Neural cell (in vitro differentiated cells): Measurements from ENCODE around the gene MYLK3.

Experiments
- EP300 ChIP-seq: fragments of 450-650 bp; conservative IDR thresholded peaks from 2 replicates; pipeline ENCODE4 v1.6.1; 2014; ENCODE audit warnings: antibody characterized with exemption, mild to moderate bottlenecking, moderate library complexity; ENCODE audit not compliant: poor library complexity, severe bottlenecking
- EZH2 ChIP-seq: fragments of 200-600, 300-800 bp; shearing (Covaris generic), sonication (generic); IDR thresholded peaks from 2 replicates; pipeline ENCODE4 v1.6.1; 2014; ENCODE audit warnings: antibody characterized with exemption, low read length, borderline replicate concordance, mild to moderate bottlenecking; ENCODE audit not compliant: insufficient read depth, poor library complexity, severe bottlenecking
- MXI1 ChIP-seq: fragments of 450-650 bp; conservative IDR thresholded peaks from 2 replicates; pipeline ENCODE4 v1.6.1; 2014; ENCODE audit warnings: antibody characterized with exemption, mild to moderate bottlenecking; ENCODE audit not compliant: poor library complexity, severe bottlenecking
- POLR2AphosphoS5 ChIP-seq: IDR thresholded peaks from 2 replicates; pipeline ENCODE4 v1.6.1; 2012
- RAD21 ChIP-seq: fragments of 450-650 bp; conservative IDR thresholded peaks from 2 replicates; pipeline ENCODE4 v1.6.1; 2014; ENCODE audit warnings: antibody characterized with exemption, mild to moderate bottlenecking, moderate library complexity
- SMC3 ChIP-seq: fragments of 450-650 bp; conservative IDR thresholded peaks from 2 replicates; pipeline ENCODE4 v1.6.1; 2014; ENCODE audit warnings: antibody characterized with exemption, mild to moderate bottlenecking, moderate library complexity; ENCODE audit not compliant: poor library complexity
- TAF1 ChIP-seq: IDR thresholded peaks from 2 replicates; pipeline ENCODE4 v1.6.1; 2012; ENCODE audit warnings: low read depth
- TF ChIP-seq, protein P1 (sequence below): fragments of 450-650 bp; IDR thresholded peaks from 2 replicates; pipeline ENCODE4 v1.5.1; 2014; ENCODE audit warnings: antibody characterized with exemption, mild to moderate bottlenecking, moderate library complexity; ENCODE audit not compliant: poor library complexity, severe bottlenecking

DNA sequence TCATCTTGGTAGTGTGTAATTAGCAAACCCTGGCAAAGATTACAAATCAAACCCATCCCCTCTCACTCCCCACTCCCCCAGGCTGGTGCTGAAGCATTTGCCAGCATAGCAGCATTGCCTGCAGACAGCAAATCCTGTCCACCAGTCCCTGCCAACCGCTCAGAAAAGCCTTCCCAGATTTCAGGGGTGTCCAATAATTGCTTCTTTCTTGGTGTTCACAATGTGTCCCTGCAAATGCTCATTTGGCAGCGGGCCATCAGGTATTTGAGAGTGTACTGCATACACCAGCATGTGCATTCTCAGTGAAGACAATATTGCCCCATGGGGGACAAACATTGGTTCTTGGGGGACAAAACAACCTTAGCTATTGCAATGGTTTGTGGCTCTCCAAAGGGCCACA, 30.5 kb downstream of the MYLK3 start:
- TF ChIP-seq SMC3 (no peak), EZH2 (no peak), MXI1 (no peak), POLR2AphosphoS5 (no peak), RAD21 (no peak), EP300 (no peak), TAF1 (no peak)
- TF ChIP-seq, protein P1, sequence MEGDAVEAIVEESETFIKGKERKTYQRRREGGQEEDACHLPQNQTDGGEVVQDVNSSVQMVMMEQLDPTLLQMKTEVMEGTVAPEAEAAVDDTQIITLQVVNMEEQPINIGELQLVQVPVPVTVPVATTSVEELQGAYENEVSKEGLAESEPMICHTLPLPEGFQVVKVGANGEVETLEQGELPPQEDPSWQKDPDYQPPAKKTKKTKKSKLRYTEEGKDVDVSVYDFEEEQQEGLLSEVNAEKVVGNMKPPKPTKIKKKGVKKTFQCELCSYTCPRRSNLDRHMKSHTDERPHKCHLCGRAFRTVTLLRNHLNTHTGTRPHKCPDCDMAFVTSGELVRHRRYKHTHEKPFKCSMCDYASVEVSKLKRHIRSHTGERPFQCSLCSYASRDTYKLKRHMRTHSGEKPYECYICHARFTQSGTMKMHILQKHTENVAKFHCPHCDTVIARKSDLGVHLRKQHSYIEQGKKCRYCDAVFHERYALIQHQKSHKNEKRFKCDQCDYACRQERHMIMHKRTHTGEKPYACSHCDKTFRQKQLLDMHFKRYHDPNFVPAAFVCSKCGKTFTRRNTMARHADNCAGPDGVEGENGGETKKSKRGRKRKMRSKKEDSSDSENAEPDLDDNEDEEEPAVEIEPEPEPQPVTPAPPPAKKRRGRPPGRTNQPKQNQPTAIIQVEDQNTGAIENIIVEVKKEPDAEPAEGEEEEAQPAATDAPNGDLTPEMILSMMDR = no peak
